NCI-H146 (cell line): Measurements from ENCODE around the gene SLC16A3.

Experiments used
- DNase-seq: peaks from one replicate; lab custom pipeline; 2025; lab: John Stamatoyannopoulos, UW

Gene SLC16A3

DNA sequence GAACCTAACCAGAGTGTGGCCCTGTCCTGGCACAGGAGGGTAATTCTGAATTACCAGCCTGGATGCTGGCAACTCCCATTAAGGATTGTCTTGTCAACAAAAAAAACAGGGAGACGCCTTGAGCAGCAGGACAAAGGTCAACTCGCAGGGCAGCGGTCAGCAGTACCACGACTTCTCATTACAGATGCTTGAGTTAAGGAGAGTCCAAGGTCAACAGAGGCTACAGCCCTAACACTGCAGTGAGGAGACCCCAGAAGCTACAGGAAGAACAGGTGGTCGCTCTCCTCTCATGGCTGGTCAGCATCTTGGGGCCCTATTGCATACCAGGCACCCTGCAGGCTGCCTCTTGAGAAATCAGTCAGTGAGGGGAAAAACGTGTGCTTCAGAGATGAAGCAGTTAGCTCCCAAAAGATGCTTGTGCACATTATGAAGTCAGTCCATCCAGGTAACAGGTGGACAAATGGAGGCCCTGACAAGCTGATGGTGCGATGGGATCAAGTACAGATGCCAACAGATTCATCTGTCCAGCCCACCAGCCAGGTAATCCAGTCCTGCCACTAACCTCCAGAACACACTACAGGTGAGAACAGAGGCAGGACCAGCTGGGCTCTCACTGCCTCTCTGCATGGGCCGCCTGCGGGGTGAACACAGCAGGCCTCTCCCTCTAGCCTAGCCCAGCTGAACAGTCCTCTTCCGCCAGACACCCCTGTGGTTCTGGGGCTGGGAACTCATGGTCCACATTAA is 40.5 kb downstream of the SLC16A3 start:
- DNase-seq: no peak

DNA sequence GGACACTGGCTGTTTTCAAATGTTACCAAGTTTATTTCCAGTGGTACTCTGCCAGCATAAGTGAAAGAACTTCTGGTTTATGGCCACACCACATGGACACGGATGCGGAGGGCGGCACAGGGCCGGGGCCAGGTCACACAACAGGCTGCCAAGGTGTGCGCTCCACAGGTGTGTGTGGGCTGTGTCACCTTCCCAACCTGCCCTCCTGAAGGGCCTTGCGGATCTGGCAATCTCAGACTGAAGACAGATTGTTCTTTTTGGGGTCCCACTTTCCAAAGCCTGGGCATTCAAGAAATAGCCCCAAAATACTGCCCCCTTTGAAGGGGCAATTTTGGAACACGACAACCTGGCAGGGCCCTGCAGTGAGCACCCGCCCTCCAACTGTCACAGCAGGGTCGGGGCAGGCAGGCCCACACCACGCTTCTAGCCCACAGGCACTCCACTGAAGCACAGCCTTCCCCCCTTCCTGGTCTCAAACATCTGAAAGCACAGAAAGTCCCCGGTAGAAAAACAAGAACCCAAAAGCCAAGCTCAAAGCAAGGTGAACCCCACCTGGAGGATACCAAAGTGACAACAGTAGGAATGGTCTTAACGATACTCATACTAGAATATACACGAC is 41.1 kb downstream of the SLC16A3 start:
- DNase-seq: no peak

DNA sequence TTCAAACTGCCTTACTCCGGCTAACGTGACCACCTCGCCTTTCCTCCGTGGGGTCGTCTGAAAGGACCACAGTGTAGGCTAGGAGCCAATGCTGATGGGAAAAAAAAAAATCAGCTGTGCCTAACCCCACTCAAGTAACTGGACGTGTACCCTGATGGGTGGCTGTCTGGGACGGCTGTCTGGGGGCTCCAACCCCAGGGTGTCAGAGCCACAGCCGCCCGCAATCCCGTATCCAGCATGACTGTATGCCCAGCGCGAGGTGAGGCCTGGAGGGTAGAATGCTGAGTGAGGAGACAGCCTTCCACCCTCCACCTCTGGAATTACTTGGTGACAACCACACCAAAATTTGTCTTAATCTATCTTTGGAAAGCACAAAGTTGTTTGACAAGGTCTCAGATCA is 41.8 kb downstream of the SLC16A3 start:
- no peak for DNase-seq

DNA sequence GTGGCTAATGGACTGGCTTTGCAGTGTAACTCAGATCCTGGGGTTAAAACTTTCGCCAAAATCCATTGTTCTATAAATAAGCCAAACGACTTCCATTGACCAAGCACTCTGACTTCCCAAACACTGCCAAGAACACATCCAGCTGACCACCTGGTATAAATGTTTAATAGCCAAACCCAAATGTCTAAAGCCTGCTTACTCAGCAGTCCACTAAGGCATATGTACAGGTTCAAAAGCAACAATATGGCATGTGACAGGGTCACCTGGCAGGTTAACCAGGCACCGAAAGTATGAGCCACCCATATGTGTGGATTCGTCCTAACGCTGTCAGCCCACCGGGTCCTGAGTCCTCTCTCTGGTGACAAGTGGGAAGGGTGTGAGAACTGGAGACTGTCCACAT is 42.6 kb downstream of the SLC16A3 start:
- no peak for DNase-seq

- DNase-seq: peak; percentile 63
Measured at GRCh38 chr17:82272495-82273326, 43.9 kb downstream of the SLC16A3 start.

- DNase-seq: peak; percentile 86
Measured at GRCh38 chr17:82273327-82274133, 44.7 kb downstream of the SLC16A3 start, which contains the start of gene CSNK1D. Gene CSNK1D (minus strand): TSS chr17:82273700. CDS start chr17:82273381, 319 bp downstream.

GRCh38 chr17:82274134-82275020 is 45.5 kb downstream of the SLC16A3 start:
- DNase-seq: no peak

DNA sequence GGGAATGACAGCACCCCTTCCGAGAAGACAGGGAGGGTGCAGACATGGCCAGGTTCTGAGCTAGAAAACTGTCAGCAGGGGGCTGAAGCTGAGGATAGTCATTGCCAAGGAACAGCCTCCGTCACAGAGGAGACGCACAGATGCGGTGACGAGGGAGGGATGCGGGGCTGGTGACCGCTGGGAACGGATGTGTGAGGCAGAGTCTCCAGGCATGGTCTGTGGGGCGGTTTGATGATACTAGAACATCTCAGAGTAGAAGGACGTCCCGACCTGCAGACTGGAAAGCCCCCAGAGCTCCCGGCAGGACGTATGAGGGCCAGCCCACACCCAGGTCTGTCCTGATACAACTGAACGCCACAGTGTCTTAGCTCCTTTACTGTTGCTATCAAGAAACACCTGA is 46.5 kb downstream of the SLC16A3 start:
- no peak for DNase-seq

- DNase-seq: no peak
Measured at GRCh38 chr17:82276938-82277337, 48.1 kb downstream of the SLC16A3 start.

DNA sequence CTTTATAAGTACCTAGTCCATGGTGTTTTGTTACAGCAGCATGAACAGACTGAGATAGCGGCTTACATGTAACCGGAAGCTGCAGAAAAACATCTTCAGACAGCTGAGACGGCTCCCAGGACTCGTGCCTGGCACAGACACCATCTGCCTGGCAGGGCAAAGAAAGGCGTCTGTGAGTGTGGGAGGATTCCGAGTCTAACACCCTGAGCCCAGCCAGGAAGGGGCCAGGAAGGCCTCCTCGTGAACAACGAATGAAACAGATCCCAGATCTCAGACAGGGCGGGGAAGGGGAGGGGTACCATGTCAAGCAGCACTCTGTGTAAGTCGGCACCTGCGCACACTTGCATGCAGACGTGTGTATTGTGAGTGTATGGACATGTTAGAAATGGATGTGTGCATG is 49.0 kb downstream of the SLC16A3 start:
- DNase-seq: no peak

DNA sequence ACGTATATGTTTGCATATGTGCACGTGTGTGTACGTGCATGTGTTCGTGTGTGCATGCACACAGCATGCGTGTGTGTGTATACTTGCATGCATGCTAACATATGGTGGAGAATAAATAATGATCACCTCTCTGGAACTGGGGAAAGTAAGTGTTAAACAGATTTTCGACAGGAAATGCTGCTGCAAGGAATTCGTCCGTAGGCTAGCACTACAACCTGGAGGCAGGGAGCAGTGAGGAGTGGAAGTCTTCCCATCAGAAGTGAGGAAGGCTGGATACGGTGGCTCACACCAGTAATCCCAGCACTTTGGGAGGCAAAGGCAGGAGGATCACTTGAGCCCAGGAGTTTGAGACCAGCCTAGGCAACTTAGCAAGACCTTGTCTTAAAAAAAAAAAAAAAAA is 49.5 kb downstream of the SLC16A3 start:
- no peak for DNase-seq

- peak; percentile 96 for DNase-seq
Measured at GRCh38 chr17:82278786-82279391, 50.0 kb downstream of the SLC16A3 start.

DNA sequence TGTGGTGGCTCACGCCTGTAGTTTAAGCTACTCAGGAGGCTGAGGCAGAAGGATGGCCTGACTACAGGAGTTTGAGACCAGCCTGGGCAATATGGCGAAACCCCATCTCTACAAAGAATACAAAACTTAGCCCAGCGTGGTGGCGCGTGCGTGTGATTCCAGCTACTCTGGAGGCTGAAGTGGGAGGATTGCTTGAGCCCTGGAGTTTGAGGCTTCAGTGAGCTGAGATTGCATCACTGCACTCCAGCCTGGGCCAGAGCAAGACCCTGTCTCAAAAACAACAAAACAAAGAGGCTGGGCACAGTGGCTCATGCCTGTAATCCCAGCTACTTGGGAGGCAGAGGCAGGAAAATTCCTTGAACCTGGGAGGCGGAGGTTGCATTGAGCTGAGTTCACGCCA is 51.7 kb downstream of the SLC16A3 start:
- DNase-seq: no peak

GRCh38 chr17:82281076-82281475 is 52.2 kb downstream of the SLC16A3 start:
- DNase-seq: no peak

- no peak for DNase-seq
Measured at GRCh38 chr17:82281502-82282238, 52.8 kb downstream of the SLC16A3 start.

- DNase-seq: no peak
Measured at GRCh38 chr17:82282239-82283207, 53.7 kb downstream of the SLC16A3 start.

DNA sequence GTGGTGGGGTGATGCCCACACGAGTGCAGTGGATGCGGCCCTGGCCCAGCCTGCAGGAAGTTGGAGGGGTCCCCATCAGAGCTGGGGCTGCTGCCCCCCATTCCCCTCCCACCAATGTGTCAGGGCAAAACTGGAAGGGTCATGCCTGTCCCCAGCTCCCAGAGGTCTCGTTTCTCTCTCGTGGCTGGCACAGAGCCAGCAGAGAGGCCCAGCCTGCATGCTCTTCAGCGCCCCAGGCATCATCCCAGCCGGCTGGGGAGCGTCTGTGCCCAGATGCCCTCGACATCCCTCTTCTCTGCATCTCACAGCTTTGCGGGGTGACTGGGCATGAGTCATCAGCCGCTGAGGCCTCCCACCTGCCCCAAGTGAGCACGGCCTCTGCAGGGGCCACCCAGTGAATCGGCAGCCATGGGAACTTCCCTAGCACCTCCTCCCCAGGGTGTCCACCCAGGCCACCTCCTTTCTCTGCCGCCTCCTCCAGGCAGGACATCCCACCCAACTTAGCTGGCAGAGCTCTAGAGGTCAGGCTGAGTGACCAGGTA is 54.4 kb downstream of the SLC16A3 start:
- DNase-seq: peak; percentile 50

DNA sequence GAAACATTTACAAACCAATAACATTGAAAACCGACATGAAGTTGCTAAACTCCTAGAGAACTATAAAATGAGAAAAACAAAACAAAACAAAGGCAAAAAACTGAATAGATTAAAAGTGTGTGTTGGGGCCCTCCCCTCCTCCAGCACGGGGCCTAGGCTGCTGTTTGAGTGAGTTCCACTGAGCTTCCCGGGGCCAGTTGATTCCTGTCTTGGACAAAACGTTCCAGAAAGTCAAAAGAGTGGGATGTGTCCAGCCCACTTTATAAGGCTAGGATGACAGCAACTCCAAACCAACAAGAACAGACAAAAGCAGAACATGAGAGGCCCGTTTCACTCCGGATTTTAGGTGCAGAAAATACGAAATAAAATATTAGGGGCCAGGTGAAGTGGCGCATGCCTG is 56.3 kb downstream of the SLC16A3 start:
- no peak for DNase-seq
